Activated CD8-positive, alpha-beta memory T cell treated with anti-CD3 and anti-CD28 coated beads for 24 hours (primary cell): ENCODE data around the gene DUXA.
A peak's percentile ranks its signal among the peaks of the same experiment; 100 is the strongest.
"Not testable (repeated sequence)": the region's sequence is repeated elsewhere in the genome, so short reads cannot be mapped to it uniquely, and the experiment has no call there.

Experiments used
- DNase-seq: peaks from one replicate; pipeline ENCODE4 v3.0.0-alpha.2; 2020

DUXA gene

GRCh38 chr19:57167385-57167784 is at the start of gene DUXA:
Gene DUXA (minus strand): TSS chr19:57167485. CDS start chr19:57167443, 42 bp downstream.
- no peak for DNase-seq

DNA sequence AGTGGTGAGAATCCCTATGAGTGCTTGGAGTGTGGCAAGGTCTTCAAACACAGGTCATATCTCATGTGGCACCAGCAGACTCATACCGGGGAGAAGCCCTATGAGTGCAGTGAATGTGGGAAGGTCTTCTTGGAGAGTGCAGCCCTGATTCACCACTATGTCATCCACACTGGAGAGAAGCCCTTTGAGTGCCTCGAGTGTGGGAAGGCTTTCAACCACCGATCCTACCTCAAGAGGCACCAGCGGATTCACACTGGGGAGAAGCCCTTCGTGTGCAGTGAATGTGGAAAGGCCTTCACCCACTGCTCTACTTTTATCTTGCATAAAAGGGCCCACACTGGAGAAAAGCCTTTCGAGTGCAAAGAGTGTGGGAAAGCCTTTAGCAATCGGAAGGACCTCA is 44.8 kb upstream of the DUXA start:
- DNase-seq, result no peak

DNA sequence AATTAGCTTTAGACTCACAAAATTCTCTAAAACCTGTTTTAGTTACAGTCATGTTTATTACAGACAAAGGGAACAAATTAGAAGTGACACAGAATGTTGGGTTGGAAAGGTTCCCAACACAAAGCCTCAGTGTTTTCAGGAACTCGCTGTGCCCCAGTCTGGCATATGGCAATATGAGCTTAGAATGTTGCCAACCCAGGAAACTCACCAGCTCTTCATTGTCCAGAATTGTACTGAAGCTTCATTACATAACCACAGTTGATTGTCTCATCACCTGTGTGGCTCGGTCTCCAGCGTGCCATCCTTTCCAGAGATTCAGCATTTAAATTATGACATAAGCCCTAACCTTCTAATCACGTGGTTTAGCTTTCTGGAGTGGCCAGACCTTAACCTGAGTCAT is 43.1 kb upstream of the DUXA start:
- DNase-seq, result no peak

GRCh38 chr19:57202160-57202559 is 34.9 kb upstream of the DUXA start:
- DNase-seq, result no peak

DNA sequence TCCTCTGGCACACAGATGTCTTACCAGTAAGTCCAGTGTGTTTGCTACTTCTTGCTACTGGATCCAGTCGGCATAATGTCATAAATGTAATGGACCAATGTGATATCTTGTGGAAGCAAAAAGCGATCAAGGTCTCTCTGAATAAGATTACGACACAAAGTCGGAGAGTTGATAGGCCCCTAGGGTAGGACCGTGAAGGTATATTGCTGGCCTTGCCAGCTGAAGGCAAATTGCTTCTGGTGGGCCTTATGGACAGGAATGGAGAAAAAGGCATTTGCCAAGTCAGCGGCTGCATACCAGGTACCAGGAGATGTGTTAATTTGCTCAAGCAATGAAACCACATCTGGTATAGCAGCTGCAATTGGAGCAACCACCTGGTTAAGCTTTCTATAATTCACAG is 30.6 kb upstream of the DUXA start:
- not testable (repeated sequence) for DNase-seq

DNA sequence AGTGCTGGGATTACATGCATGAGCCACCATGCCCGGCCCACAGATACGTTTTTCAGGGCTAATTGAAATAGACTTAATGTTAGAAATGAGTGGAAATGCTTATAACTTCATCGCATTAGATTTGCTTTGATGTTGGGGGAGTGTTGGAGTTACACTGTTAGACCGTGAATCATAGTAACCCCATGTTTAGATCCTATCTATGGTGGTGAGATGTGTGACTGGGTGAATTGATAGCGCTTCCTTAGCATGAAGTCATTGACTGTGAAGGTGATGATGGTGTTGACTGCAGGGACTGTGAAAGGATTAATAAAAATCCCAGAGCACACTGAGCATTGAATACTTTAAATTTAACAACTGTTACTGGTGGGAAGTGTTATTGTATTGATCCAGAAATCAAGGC is 25.7 kb upstream of the DUXA start:
- no peak for DNase-seq

DNA sequence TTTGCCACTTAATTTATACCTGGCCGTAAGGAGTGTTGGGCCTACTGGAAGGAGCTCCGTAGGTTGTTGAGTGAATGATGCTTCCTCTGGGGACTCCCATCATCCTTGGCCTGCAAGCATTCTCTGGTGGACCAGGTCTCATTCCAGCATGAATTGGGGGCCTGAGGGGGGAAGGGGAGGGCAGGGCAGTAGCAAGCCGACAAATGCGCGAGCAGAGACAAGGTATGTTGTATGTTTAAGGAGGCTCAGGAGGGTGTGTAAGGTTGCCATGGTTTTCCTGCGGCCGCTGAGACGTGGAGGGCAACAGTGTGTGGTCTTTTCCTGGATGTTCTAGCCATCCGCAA is 24.8 kb upstream of the DUXA start:
- DNase-seq, result no peak

GRCh38 chr19:57191141-57192076 is 24.1 kb upstream of the DUXA start, which contains the start of gene ZNF264:
Gene ZNF264 (plus strand): TSS chr19:57191500. CDS start chr19:57191914, 414 bp downstream.
- DNase-seq, result peak; percentile 96

DNA sequence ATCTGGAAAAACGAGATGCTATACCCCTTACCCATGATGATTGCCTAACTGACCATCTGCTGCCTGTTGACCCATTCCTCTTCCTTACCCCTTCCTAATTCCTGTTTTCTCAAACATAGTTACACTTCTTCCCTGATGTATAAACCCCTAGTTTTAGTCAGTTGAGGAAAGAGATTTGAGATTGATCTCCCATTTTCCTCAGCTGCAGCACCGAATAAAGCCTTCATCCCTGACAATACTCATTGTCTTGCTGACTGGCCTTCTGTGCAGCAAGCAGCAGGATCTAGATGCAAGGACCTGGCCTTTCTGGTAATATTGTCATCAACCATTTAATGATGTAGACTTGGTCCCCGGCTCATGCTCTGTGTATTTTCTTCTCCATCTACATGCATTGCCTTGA is 23.0 kb upstream of the DUXA start:
- peak; percentile 37 for DNase-seq

DNA sequence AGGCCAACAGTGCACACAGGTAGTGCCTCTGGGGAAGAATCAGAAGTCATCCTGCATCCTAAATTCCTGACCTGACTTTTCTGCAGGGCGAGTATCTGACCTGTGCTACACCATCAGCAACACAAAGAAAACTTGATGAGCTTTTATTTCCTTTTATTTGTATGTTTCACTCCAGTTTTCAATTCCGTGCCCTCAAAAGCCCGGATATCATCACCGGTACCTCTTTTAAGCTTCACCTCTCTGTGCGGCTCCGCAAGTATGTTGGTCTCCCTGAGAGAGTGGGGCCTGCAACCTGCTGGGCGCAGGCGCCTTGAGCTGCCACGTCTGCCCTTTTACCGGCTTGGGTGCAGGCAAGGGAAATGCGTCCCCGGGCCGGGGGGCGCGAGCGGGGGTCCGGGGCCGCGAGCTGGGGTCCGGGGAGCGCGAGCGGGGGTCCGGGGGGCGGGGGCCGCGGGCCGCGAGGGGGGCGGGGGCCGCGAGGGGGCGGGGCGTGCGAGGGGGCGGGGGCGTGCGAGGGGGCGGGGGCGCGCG is 4.3 kb upstream of the DUXA start:
- peak; percentile 57 for DNase-seq

- DNase-seq, result no peak
Observed at GRCh38 chr19:57165846-57166245, 1.4 kb downstream of the DUXA start.

GRCh38 chr19:57161985-57162539 is 5.2 kb downstream of the DUXA start:
- DNase-seq, result no peak

DNA sequence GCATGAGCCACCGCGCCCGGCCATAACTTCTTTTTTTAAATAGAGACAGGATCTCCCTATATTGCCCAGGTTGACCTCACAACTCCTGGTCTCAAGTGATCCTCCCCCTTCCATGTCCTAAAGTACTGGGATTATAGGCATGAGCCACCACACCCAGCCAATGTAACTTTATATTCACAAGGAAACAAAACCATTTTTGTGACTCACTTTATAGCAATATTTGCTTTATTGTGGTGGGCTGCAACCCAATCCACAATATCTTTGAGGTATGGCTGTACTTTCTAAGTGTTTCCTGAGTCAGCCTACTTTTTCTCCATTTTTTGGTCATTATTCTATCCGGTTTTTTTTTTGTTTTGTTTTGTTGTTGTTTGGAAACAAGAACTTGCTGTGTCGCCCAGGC is 14.4 kb downstream of the DUXA start:
- no peak for DNase-seq

- no peak for DNase-seq
Observed at GRCh38 chr19:57141699-57142098, 25.6 kb downstream of the DUXA start.

- DNase-seq, result no peak
Observed at GRCh38 chr19:57135797-57136196, 31.5 kb downstream of the DUXA start.

DNA sequence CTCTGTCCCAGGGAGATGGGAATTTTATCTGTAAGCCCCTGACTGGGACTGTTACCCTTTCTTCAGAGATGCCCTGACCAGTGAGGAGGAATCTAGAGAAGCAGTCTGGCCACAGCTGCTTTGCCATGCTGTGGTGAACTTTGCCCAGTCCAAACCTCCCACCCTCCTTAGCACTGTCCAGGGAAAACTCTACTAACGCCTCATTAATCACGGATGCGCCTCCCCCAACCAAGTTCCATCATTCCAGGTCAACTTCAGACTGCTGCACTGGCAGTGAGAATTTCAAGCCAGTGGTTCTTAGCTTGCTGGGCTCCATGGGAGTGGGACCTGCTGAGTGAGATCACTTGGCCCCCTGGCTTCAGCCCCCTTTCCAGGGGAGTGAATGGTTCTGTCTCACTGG is 39.9 kb downstream of the DUXA start:
- not testable (repeated sequence) for DNase-seq

DNA sequence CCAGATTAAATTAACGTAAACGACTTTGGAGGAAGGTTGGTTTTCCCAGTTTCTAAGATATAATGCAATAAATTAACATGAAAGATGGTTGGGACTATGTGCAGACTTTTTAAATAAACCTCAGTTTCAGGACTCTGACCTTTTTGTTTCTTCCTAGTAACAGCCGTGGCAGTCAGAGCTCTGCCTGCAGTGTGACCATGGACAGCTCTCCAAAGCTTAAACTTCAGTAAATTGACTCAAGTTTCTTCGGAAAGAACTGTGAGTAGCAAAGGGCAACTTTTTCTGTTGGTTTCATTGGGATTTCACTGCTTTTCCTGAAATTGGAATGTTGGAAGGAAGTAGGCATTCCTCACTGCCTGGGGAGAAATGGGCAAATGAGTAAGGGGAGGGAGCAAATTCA is 43.4 kb downstream of the DUXA start:
- no peak for DNase-seq

DNA sequence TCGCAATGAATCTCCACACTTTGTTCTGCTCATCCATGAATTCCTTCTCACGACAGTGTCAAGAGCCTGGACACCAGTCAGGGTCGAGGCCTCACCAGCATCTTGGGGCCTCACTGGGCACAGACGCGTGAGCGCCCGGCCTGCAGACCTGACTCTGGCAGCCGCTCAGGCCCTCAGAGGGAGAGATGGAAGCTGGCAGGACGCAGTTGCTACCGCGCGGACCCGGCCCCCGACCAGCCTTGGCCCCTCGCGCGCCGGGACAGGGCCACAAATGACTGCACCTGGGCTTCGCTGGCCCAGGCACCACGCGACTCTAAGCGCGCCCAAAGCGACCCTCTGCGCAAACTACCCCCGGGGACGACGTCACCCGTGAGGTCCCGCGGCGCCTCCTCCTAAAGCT is 48.4 kb downstream of the DUXA start:
- no peak for DNase-seq

- not testable (repeated sequence) for DNase-seq
Observed at GRCh38 chr19:57113501-57113900, 53.8 kb downstream of the DUXA start.

DNA sequence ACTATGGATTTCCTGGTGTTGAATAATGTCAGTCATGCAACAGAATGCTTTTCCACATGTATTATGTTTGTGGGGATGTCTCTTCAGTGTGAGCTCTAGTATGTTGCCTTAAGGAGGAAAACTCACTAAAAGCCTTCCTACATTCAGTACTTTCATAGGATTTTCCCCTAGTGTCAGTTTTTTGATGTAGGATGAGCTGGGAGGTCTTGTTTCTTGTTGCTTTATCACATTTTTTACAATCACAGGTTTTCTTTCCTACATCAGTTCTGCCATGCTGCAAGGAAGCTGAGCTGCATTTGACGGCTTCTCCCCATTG is 56.0 kb downstream of the DUXA start:
- no peak for DNase-seq

DNA sequence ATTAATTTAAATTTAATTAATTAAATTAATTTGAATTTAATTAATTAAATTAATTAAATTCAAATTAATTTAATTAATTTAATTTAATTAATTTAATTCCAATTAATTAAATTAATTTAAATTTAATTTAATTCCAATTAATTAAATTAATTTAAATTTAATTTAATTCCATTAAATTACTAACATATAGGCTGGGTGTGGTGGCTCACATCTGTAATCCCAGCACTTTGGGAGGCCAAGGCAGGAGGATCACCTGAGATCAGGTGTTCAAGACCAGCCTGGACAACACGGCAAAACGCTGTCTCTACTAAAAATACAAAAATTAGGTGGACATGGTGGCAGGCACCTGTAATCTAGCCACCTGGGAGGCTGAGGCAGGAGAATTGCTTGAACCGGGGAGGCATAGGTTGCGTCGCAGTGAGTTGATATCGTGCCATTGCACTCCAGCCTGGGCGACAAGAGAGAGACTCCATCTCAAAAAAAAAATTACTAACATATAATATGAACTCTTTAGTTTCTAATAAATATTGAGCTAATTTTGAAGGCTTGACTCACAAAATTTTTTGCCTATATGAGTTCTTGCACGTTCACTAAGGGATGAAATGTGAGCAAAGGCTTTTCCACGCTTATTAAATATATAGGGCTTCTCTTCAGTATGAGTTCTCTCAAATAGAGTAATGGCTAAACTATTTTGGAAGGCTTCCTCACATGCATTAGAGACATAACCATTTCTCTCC is 56.5 kb downstream of the DUXA start:
- no peak for DNase-seq

DNA sequence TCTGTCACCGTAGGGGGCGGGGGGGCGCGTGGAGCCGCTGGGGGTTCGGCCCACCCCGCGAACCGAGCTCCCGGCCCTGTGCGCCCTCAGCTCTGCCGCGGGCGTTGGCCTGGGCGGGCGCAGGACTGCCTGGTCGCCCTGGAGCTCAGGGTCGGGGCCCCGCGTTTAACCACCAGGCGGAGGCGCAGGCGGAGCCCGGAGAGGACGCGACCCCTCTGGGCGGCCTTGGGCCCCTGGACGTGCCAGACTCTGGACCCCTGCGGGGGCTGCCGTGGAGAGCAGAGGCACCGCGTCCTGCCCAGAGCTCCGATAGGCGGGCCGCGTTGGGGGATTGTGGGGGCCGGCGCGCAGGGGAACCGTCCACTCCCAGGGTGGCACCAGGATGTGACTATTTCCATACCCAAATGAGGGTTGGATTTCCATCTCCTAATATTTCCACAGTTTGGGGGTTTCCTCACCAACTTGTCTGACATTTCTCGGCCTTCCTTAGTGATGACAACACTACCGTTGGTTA is 60.5 kb downstream of the DUXA start:
- DNase-seq, result no peak

GRCh38 chr19:57105976-57106721 is 61.1 kb downstream of the DUXA start:
- no peak for DNase-seq
